ENCODE data around the gene SGTA.

- TF ChIP-seq POLR2AphosphoS5 (IDR thresholded peaks at IDR 0.05; ENCODE audit: low read depth, low read length) = no peak
- no peak for TF ChIP-seq TAF1 (IDR thresholded peaks at IDR 0.05; ENCODE audit: borderline replicate concordance, insufficient read depth, low read length)
Observed at GRCh38 chr19:2722541-2723344, 60.3 kb downstream of the SGTA start.

Data from PFSK-1 (cell line).